SH-SY5Y (cell line): ENCODE measurements around the gene SNTB2.

Experiments
- GATA2 ChIP-seq: IDR thresholded peaks from 2 replicates; pipeline ENCODE4 v1.6.1; 2011; ENCODE audit warnings: mild to moderate bottlenecking, low read depth, low read length
- GATA3 ChIP-seq: IDR thresholded peaks from 2 replicates; pipeline ENCODE4 v1.6.1; 2011; ENCODE audit warnings: low read depth, mild to moderate bottlenecking, low read length, moderate library complexity

DNA sequence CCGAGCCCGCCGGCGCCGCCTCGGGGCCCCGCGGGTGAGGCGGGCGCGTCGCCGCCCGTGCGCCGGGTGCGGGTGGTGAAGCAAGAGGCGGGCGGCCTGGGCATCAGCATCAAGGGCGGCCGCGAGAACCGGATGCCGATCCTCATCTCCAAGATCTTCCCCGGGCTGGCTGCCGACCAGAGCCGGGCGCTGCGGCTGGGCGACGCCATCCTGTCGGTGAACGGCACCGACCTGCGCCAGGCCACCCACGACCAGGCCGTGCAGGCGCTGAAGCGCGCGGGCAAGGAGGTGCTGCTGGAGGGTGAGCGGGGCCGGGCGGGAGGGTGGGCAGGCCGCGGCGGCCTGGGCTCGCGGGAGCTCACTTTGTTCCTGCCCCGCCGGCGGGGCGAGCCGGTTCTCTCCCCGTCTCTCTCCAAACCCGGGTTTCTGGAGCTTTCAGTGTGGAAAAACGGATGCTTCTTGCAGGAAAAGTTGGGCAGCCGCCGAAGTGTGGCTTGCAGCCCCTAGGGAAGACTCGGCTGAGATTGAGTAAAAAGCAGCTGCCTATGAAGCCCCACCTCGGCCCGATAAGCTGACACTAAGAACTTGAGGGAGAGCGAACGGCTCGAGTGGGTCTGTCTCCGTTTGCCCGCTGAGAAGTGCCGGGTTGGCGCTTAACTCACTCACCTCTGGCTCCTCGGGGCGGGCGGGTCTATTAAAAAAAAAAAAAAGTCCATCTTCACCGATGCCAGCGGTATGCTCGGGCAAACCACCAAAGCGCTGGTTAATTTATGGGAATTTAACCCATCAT, 677 bp downstream of the SNTB2 start:
- TF ChIP-seq GATA2 (peak; percentile 64), GATA3 (no peak)
